SK-N-SH treated with all-trans-retinoic acid at 6 μM for 48 hours (cell line): ENCODE results near the gene PRKD3.

Source experiments
- BACH2 ChIP-seq: fragments of 250-450 bp; sonication (Bioruptor Pico); IDR thresholded peaks from 2 replicates; pipeline ENCODE4 v1.9.0; 2021; ENCODE audit warnings: mild to moderate bottlenecking, borderline replicate concordance
- CREB5 ChIP-seq: fragments of 250-450 bp; sonication (Bioruptor Pico); IDR thresholded peaks from 2 replicates; pipeline ENCODE4 v1.5.1; 2020; ENCODE audit warnings: low read depth, mild to moderate bottlenecking, moderate library complexity
- ISL1 ChIP-seq: fragments of 250-450 bp; sonication (Bioruptor Pico); IDR thresholded peaks from 2 replicates; pipeline ENCODE4 v2.1.2; 2022; ENCODE audit warnings: mild to moderate bottlenecking, moderate library complexity
- ZC3H10 ChIP-seq: fragments of 250-450 bp; sonication (Bioruptor Pico); IDR thresholded peaks from 2 replicates; pipeline ENCODE4 v1.5.1; 2021; ENCODE audit warnings: mild to moderate bottlenecking, moderate library complexity

GRCh38 chr2:37366773-37367172, 42.1 kb upstream of the PRKD3 start:
- TF ChIP-seq CREB5 (CRISPR knock-in tag) (no peak), ISL1 (no peak), BACH2 (CRISPR knock-in tag) (no peak), ZC3H10 (no peak)
